ENCODE results near the gene PRRC2B.

DNA sequence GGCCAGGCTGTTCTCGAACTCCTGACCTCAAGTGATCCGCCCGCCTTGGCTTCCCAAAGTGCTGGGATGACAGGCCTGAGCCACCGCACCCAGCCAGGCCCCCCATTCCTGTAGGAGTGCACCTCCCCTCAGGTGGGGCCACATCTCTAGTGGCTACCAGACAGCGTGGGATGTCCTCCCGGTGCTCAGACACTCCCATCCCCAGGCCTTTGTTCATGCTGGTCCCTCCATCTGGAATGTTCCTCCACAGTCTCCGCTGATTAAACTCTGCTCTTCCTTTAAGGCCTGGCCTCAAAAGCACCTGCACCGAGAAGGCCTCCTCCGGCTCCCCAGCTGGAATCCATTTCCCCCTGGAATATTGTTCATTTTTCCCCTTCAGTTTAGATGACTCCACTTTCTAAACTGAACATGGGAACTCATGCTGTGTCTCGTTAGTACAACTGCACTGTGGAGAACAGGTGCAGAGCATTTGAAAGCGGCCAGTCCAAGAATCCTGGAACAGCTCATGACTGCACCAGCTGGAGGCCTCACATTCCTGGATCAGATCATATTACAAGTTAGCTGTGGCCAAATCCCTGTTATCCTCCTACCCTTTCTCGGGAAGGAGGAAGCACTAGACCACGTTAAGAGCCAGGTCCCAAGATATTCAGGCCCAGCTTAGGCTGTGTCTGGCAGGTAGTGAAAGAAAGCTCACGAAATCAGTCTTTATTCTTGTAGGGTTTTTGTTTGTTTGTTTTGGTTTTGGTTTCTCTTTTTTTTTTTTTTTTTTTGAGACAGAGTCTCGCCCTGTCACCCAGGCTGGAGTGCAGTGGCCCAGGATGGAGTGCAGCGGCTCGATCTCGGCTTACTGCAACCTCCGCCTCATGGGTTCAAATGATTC lies 10.8 kb upstream of the PRRC2B start:
- no peak for TF ChIP-seq ZNF274 (IDR thresholded peaks at IDR 0.05; ENCODE audit: low read depth, low read length)
- no peak for TF ChIP-seq SUZ12 (IDR thresholded peaks at IDR 0.05; ENCODE audit: extremely low read depth, insufficient read depth, insufficient read length)
